HG03575 (cell line): Measurements from ENCODE around the gene ABR.

Experiments used
- ATAC-seq: cut with Tn5 transposase; IDR thresholded peaks from one replicate; pipeline ENCODE4 v1.9.1; 2021; ENCODE audit not compliant: unreplicated experiment, insufficient number of reproducible peaks, low FRiP score; ENCODE audit errors: extremely low read depth

The ABR gene

GRCh38 chr17:1179112-1179817, 516 bp downstream of the ABR start:
- no peak for ATAC-seq

GRCh38 chr17:1177016-1177700, 2.6 kb downstream of the ABR start:
- no peak for ATAC-seq

- no peak for ATAC-seq
Observed at GRCh38 chr17:1174263-1174880, 5.4 kb downstream of the ABR start.

GRCh38 chr17:1173432-1174262, 6.1 kb downstream of the ABR start:
- no peak for ATAC-seq

GRCh38 chr17:1171953-1172352, 7.8 kb downstream of the ABR start:
- no peak for ATAC-seq

- no peak for ATAC-seq
Observed at GRCh38 chr17:1170739-1171138, 9.0 kb downstream of the ABR start.

GRCh38 chr17:1169929-1170312, 9.9 kb downstream of the ABR start:
- ATAC-seq: no peak

GRCh38 chr17:1169221-1169928, 10.4 kb downstream of the ABR start:
- ATAC-seq: no peak

- ATAC-seq: no peak
Observed at GRCh38 chr17:1168533-1169220, 11.1 kb downstream of the ABR start.

- ATAC-seq: no peak
Observed at GRCh38 chr17:1166276-1166675, 13.5 kb downstream of the ABR start.

- no peak for ATAC-seq
Observed at GRCh38 chr17:1165836-1166235, 13.9 kb downstream of the ABR start.

- ATAC-seq: no peak
Observed at GRCh38 chr17:1164935-1165556, 14.7 kb downstream of the ABR start.

- ATAC-seq: no peak
Observed at GRCh38 chr17:1162116-1162855, 17.5 kb downstream of the ABR start.

- ATAC-seq: no peak
Observed at GRCh38 chr17:1160591-1161390, 19.0 kb downstream of the ABR start.

GRCh38 chr17:1159431-1160180, 20.2 kb downstream of the ABR start:
- ATAC-seq: no peak

- ATAC-seq: no peak
Observed at GRCh38 chr17:1158879-1159278, 20.9 kb downstream of the ABR start.
